IPS-15b (cell line): ENCODE measurements around the gene TMC1.

Experiments used
- H3K27me3 ChIP-seq: one replicate; pipeline ENCODE4 v1.6.1; 2013; ENCODE audit warnings: low read length; ENCODE audit not compliant: control insufficient read depth, insufficient read depth
- H3K36me3 ChIP-seq: one replicate; pipeline ENCODE4 v1.6.1; 2013; ENCODE audit warnings: low read length; ENCODE audit not compliant: control insufficient read depth, insufficient read depth
- H3K4me1 ChIP-seq: one replicate; pipeline ENCODE4 v1.6.1; 2013; ENCODE audit warnings: mild to moderate bottlenecking, low read length; ENCODE audit not compliant: control insufficient read depth, insufficient read depth
- H3K4me3 ChIP-seq: one replicate; pipeline ENCODE4 v1.5.1; 2013; ENCODE audit warnings: low read depth, low read length
- H3K9ac ChIP-seq: one replicate; pipeline ENCODE4 v1.6.1; 2013; ENCODE audit warnings: low read depth, mild to moderate bottlenecking, low read length
- H3K9me3 ChIP-seq: one replicate; pipeline ENCODE4 v1.6.1; 2013; ENCODE audit warnings: mild to moderate bottlenecking, low read length; ENCODE audit not compliant: control insufficient read depth, insufficient read depth

TMC1 gene

DNA sequence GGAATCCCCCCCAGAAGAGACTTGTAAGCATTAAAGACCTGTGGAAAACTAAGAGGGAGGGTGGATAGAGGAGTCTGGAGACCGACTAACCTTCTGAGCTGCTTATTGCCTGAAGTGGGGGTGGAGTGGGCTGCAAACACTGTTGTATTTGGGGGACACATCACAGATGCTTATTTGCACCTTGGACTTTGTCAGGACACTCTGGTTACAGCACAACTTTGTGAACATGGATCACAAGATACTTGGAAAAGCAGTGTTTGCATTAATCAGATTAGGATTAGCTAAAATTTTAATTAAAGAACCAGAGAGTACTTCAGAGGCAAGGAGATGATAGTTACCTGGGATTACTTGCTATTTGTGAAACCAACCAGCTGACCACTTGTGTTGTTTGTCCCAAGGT, 30.9 kb downstream of the TMC1 start:
- Histone ChIP-seq H3K36me3 (no peaks in the 10 kb centered on the region), H3K4me3 (no peak overlapping the region), H3K27me3 (no peaks in the 10 kb centered on the region), H3K4me1 (peaks cover 3% of the 10 kb centered on the region), H3K9ac (no peak overlapping the region), H3K9me3 (no peaks in the 10 kb centered on the region)

DNA sequence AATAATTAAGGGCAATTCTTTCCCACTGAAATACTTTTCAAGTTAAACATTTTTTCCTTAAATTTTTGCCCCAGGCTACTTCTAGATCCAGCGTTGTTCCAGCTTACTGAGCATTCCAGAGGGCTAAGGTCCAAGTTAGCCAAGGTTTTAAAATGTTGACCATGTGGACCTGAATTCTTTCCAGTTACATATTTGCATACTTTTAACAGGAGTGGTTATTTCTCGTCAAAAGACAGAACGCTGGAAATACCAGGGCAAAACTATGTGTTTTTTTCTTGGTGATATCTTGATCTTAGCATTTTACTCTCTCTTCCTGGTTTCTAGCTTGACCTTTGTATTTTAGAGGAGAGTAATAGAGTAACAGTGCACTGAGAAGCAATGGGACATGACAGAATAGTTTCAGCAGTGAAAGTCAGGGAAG, 32.8 kb downstream of the TMC1 start:
- Histone ChIP-seq H3K36me3 (no peaks in the 10 kb centered on the region), H3K4me3 (no peak overlapping the region), H3K9ac (no peak overlapping the region), H3K27me3 (no peaks in the 10 kb centered on the region), H3K9me3 (no peaks in the 10 kb centered on the region), H3K4me1 (peaks cover 3% of the 10 kb centered on the region)

DNA sequence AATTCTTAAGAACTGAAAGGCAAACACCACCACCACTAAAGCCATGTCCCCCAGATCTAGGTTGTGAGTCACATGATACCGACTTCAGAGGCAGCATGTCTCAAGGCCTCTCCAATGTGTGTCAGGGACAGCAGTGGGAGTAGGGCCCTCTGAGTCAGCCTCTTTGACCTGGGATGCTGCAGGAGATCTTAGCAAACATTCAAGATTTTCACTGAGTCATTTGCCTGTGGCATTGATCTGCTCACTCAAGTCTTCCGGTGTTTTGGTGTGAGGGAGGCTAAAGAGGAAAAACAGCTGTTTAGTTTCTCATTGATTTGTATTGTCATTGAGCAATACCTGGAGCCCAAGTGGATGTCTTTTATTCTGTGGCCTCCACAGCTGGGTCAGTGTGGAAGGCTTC, 36.1 kb downstream of the TMC1 start:
- H3K4me3 ChIP-seq, result no peak overlapping the region
- H3K9ac ChIP-seq, result no peak overlapping the region
- H3K9me3 ChIP-seq, result no peaks in the 10 kb centered on the region
- H3K27me3 ChIP-seq, result no peaks in the 10 kb centered on the region
- H3K4me1 ChIP-seq, result peaks cover 3% of the 10 kb centered on the region
- H3K36me3 ChIP-seq, result no peaks in the 10 kb centered on the region

DNA sequence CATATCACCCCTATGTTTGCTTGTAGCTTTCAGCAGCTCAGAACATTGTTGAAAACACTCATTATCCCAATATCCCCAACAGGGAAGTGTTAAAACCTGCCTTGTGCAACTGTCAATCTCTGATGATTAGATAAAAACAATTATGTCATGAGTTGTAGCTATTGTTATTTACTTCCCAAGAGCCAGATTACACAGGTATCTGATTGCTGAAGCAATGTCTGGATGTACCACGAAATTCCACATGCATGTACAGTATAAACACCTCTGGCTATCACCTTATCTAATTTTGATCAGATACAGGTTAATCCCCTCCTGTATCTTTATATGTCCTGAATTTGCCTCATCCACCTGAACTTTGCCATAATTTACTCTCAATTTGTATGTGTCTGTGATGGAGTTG, 38.7 kb downstream of the TMC1 start:
- no peaks in the 10 kb centered on the region for H3K9me3 ChIP-seq
- H3K9ac ChIP-seq, result no peak overlapping the region
- no peaks in the 10 kb centered on the region for H3K27me3 ChIP-seq
- no peaks in the 10 kb centered on the region for H3K4me1 ChIP-seq
- no peak overlapping the region for H3K4me3 ChIP-seq
- no peaks in the 10 kb centered on the region for H3K36me3 ChIP-seq

DNA sequence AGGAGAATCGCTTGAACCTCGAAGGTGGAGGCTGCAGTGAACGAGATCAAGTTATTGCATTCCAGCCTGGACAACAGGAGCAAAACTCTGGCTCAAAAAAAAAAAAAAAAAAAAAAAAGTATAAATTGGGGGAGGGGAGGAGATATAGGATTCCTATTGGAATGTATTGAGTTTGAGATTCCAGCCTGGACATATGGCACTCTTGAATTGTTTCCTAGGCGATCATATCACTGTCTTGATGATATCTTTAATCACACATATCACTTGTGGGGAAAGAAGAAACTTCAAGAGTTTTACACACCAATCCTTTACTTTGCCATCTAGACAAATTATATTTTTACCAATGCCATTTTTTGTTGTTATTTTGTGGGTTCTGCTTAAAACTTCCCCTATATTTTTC, 42.4 kb downstream of the TMC1 start:
- H3K9ac ChIP-seq, result no peak overlapping the region
- no peaks in the 10 kb centered on the region for H3K36me3 ChIP-seq
- no peaks in the 10 kb centered on the region for H3K9me3 ChIP-seq
- no peak overlapping the region for H3K4me3 ChIP-seq
- H3K4me1 ChIP-seq, result no peaks in the 10 kb centered on the region
- H3K27me3 ChIP-seq, result no peaks in the 10 kb centered on the region

DNA sequence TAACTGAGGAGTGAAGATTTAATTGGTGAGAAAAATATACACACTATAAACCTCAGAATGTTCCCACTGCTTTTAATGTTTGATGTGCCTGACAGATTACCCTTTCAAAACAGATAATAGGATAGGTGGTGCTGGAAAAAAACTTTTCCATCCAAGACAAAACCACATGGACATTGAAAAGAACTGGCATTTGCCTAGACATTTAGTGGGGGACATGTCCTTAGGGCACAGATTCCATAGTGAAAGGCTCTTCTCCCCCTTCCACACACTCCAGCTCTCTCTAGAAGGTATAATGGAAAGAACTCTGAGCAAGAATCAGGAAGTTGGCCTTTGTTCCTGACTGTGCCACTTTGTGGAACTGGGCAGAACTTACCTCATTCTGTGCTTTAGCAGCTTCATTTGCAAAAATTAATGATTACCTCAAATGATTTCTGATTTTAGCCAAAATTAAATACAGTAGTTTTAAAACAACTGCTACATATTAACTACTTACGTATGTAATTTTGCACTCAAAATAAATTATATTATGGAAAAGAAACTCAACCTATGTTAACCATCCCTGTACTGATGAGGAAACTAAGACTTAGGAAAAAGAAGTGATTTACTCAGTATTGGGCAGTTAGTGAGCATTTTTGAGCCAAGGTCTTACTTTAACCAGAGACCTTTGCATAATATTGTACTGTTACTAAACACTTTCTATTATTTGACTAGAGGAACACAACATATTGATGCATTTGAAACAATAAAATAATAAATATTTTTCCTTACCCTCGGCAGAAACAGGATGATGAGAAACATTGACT, 43.3 kb downstream of the TMC1 start:
- no peak overlapping the region for H3K9ac ChIP-seq
- H3K9me3 ChIP-seq, result no peaks in the 10 kb centered on the region
- H3K27me3 ChIP-seq, result no peaks in the 10 kb centered on the region
- no peaks in the 10 kb centered on the region for H3K4me1 ChIP-seq
- H3K4me3 ChIP-seq, result no peak overlapping the region
- H3K36me3 ChIP-seq, result no peaks in the 10 kb centered on the region

DNA sequence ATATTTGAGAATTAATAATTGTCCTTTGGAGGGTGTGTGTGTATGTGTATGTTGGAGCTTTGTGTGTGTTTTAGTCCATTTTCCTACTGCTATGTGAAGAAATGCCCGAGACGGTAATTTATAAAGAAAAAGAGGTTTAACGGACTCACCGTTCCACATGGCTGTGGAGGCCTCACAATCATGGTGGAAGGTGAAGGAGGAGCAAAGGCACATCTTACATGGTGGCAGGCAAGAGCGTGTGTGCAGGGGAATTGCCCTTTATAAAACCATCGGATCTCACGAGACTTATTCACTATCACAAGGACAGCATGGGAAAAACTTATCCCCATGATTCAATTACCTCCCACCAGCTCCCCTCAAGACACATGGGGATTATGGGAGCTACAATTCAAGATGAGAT, 44.1 kb downstream of the TMC1 start:
- Histone ChIP-seq H3K4me3 (no peak overlapping the region), H3K9ac (no peak overlapping the region), H3K9me3 (no peaks in the 10 kb centered on the region), H3K36me3 (no peaks in the 10 kb centered on the region), H3K27me3 (no peaks in the 10 kb centered on the region), H3K4me1 (no peaks in the 10 kb centered on the region)

DNA sequence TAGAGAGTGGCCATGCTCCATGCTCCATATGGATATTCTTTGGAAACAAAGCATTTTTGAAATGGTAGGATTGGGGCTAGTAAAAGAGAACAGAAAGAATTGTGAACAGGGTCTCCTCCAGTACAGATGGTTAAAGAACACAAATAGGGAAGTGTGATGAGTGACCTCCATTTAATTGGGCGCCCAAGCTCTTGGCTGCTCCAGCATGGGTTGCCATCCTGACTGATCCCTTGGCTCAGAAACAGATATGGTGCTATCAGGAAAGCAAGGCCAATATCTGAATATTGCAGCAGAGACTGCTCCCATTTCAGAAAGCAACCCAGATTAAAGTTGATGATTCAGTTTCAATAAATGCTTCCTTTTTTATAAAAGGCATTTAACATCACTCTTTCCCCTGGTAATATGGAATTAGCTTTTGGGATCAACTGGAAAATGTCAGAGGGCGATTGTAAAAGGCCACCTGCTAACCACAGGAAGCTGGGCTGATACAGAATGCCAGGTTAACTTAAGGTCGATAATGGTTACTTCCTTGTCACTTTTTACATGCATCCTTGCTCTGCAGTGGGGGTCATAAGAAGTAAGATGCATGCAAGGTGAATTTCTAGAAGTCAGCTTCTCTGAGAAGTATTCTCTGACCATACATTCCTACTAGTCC, 52.9 kb downstream of the TMC1 start:
- no peaks in the 10 kb centered on the region for H3K36me3 ChIP-seq
- no peaks in the 10 kb centered on the region for H3K9me3 ChIP-seq
- no peaks in the 10 kb centered on the region for H3K27me3 ChIP-seq
- H3K4me3 ChIP-seq, result no peak overlapping the region
- H3K4me1 ChIP-seq, result no peaks in the 10 kb centered on the region
- no peak overlapping the region for H3K9ac ChIP-seq

DNA sequence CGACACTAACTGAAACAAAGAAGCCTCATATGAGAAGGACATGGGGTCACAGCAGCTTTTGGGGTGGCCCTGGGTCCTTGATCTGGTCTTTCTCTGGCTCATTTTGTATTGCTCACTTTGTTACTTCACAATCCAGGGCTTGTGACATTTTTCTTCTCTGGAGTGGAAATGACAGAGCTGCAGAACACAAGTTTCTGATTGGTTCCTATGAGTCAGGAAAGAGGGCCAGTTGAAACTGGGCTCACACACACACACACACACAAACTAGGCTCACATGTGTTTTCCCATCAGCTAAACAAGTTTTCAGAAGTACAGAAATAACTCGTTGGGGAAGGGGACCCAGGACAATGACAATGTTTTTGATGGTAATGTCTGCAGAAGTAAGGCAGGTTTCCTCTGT, 54.3 kb downstream of the TMC1 start:
- H3K4me1 ChIP-seq, result no peaks in the 10 kb centered on the region
- no peaks in the 10 kb centered on the region for H3K9me3 ChIP-seq
- H3K4me3 ChIP-seq, result no peak overlapping the region
- no peak overlapping the region for H3K9ac ChIP-seq
- no peaks in the 10 kb centered on the region for H3K27me3 ChIP-seq
- no peaks in the 10 kb centered on the region for H3K36me3 ChIP-seq

DNA sequence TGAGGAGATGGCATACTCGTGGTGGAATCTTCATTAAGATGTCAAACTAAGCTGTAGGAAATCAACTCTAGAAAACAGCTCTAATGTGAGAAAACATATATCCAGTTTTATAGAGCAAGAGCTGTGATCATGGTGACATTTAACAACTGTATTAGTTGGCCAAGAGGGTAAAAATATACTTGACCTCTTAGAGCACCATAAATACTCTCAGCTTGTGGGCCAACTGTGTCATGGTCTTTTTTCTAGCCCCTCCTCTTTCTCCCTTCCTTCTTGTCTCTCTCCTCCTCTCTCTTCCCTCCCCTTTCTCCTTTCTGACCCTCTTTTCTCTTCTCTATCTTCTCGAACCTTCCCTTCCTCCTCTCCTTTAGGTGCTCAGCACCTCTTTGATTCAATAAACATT, 54.7 kb downstream of the TMC1 start:
- no peaks in the 10 kb centered on the region for H3K36me3 ChIP-seq
- H3K9me3 ChIP-seq, result no peaks in the 10 kb centered on the region
- no peak overlapping the region for H3K9ac ChIP-seq
- H3K4me1 ChIP-seq, result no peaks in the 10 kb centered on the region
- H3K4me3 ChIP-seq, result no peak overlapping the region
- H3K27me3 ChIP-seq, result no peaks in the 10 kb centered on the region

DNA sequence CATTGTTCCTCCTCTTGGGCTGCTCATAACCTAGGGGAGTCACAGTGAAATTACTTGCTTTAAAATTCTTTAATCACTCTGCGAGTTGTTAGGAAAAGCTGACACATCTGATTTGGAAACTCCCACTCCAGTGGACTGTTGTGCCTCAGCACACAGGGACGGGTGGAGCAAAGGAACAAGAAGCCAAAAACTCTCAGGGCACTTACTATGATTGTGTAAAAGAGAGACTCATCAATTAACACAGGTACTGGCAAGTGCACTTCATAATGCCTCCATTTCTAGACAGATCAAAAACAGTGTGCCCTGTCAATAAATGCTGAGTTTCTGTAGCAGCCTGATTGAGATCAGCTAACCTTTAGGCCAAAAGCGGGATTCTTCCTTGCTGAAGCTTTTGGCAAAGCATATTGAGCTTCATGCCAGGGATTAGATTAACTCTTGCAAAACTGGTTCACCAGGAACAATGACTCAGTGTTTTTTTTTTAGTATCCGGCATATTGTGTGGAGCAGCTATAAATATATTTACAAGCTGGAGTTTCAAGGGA, 55.9 kb downstream of the TMC1 start:
- Histone ChIP-seq H3K36me3 (no peaks in the 10 kb centered on the region), H3K9me3 (no peaks in the 10 kb centered on the region), H3K9ac (no peak overlapping the region), H3K4me1 (no peaks in the 10 kb centered on the region), H3K4me3 (no peak overlapping the region), H3K27me3 (no peaks in the 10 kb centered on the region)

DNA sequence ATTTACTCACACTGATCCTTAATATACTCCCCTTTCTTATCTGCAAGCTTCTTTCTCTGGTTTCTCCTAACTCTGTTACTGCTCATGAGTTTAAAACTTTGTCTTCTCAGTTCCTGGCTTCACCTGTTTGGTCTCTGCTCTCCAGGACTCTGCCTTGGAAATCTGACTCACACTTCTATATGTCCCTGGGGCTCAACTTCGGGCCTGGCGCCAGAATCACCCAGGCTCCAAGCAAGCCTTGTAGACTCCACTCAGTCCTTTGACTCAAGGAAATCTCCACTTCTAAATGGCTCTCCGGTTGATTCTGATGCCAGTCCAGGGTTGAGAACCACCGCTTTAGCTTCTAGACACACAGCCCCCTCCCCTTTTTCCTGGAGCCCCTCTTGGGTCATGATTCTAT, 57.8 kb downstream of the TMC1 start:
- Histone ChIP-seq H3K9ac (no peak overlapping the region), H3K27me3 (no peaks in the 10 kb centered on the region), H3K9me3 (no peaks in the 10 kb centered on the region), H3K4me3 (no peak overlapping the region), H3K4me1 (no peaks in the 10 kb centered on the region), H3K36me3 (no peaks in the 10 kb centered on the region)
